KG1 (cell line): ENCODE data around the gene ADGRG6.
"Not testable (repeated sequence)": the region's sequence is repeated elsewhere in the genome, so short reads cannot be mapped to it uniquely, and the experiment has no call there.

Source experiments
- DNase-seq: peaks from one replicate; lab custom pipeline; 2025; lab: John Stamatoyannopoulos, UW

ADGRG6 gene

DNA sequence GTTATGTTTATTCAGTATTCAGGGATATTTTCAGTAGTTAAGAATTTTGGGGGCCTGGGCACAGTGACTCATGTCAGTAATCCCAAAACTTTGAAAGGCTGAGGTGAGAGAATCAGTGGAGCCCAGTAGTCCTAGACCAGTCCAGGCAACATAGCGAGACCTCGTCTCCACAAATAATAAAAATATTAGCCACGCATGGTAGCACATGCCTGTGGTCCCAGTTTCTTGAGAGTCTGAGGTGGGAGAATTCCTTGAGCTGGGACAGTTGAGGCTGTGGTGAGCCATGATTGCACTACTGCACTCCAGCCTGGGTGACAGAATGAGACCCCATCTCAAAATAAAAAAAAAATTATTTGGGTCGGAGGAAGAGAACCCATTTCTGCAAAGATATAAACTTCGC lies 20.3 kb downstream of the ADGRG6 start:
- no peak for DNase-seq

DNA sequence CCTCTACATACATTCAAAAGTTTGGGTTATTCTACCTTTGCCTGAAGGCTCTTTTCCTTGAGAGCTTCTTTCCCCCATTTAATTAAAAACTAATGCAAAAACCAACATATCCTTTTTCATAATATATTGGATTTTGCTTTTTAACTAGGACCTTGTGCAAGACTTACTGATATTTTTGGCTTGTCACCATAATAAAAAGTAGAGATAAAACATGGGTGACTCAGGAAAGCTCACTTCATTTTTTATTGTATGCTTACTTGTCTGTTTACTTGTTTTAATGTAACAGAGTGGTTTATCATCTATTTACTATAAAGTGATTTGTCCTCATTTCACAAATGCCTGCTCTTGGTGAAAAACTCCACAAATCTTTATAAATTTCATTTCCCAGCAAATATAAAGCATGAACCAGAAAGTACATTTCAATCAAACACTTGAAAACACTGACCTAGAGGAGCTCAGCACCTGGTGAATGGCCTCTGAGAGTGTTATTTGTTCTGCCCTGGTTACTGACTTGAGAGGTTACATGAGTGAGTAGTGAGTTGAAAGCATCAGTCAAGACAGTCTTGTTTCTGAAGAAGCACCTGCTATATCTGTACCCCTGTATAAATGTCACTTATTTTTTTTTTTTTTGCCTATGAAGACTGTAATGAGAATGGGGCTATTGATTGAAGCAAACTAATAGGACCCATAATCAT lies 20.8 kb downstream of the ADGRG6 start:
- no peak for DNase-seq

- no peak for DNase-seq
Measured at GRCh38 chr6:142323377-142323776, 21.6 kb downstream of the ADGRG6 start.

- DNase-seq = no peak
Measured at GRCh38 chr6:142324111-142324510, 22.3 kb downstream of the ADGRG6 start.

DNA sequence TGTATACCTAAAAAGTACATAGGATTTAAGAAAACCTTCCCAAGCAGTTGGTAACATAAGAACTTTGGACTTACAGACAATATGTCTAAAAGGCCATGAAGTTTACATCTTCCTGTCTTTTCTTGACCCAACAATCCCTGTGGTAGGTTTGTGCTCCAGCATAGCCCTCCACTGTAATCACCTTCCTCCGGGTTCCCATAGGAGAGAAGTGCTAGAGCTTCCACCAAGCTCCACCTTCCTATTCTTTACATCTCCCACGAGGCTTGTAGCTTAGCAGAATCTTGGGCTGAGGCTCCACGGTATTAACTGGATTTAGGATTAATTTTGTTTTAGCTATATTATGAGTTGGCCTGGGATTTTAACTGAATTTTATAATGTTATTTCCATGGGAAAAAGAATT lies 23.3 kb downstream of the ADGRG6 start:
- no peak for DNase-seq

GRCh38 chr6:142326540-142326939 lies 24.7 kb downstream of the ADGRG6 start:
- no peak for DNase-seq

- DNase-seq = no peak
Measured at GRCh38 chr6:142328070-142328469, 26.3 kb downstream of the ADGRG6 start.

DNA sequence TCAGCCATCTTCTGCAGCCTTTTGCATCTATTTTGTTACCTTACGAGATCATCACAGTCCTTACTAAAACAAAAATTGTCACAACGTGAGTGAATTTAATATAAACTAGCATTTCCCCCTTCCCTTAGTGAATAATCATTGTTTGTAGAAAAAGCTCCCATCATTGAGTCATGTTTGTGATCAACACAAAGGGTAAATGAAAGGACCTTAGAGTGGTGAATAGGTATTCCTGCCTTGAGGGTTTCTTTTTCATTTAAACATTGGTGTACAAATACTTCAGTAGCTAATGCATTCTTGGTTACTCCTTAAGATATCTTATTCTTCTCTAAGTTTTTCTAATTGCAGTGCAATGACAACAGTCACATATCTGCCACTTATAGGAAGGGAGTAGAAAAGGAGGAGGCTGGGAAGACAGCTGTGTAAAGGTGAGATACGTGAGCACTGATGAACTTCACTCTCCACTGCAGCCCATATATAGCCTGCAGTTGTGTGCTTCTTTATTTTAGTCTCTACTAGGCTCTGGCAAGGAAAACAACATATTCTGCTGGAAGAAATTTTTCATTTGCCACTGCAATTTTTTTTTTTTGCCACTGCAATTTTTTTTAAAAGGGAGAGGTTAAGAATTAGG lies 27.8 kb downstream of the ADGRG6 start:
- no peak for DNase-seq

DNA sequence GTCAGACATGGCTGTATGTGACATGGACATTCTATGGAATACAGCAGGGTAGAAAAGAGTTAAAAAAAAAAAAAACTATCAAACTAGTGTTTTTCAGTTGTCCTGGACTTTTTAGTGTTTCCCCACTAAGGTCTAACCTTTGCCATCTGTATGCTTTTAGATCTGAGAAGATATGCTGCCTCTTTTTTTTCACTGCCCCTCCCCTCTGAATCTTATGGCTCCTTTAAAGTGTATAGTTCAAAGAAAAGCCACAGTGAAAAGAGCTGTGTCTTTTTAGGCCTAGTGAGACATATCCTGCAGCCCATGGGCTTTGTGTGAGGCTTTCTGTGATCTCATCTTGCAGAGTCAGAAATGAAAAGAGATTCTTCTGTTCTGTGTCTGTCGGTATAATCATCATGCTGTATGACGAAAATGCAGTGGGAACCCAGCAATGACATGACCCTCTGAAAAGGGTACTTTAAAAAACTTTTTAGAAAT lies 29.3 kb downstream of the ADGRG6 start:
- no peak for DNase-seq

DNA sequence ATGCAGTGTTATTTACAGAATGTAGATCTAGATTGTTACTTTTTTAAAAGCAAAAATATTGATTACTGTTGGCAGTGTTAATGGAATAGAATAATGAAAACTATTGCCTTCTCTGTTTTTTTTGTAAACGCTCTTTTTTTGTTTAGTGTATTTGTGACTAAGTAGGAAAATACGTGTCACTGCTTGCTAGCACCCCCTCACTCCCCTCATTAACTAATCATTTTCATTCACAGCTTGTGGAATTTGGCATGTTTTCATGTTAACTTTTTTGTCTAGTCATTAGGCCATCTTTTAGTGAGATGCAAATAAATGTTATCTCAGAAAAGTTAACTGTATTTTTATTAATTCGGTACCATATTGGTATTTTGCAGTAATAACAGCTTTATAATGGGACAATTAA lies 29.8 kb downstream of the ADGRG6 start:
- DNase-seq = no peak

GRCh38 chr6:142332393-142333098 lies 30.7 kb downstream of the ADGRG6 start:
- no peak for DNase-seq

GRCh38 chr6:142333431-142333830 lies 31.6 kb downstream of the ADGRG6 start:
- DNase-seq = no peak

DNA sequence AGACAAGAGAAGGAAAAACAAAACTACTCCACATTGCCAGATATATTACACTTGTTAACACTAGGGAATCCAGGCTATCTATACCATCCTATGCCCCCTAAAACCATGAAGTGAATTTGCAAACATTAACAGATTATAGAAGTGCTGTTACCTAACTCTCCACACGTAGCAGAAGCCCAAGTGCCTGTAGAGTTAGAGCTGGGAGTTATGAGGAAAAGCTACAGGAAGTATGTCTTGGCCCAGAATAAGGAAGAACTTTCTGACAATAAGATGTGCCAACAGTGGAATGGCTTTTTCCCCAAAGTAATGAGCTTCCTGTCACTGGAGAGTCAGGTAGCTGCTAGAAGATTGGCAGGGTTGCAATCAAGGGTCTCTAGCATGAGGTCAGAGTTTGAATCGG lies 32.5 kb downstream of the ADGRG6 start:
- DNase-seq = no peak

GRCh38 chr6:142335415-142335814 lies 33.6 kb downstream of the ADGRG6 start:
- DNase-seq = no peak

DNA sequence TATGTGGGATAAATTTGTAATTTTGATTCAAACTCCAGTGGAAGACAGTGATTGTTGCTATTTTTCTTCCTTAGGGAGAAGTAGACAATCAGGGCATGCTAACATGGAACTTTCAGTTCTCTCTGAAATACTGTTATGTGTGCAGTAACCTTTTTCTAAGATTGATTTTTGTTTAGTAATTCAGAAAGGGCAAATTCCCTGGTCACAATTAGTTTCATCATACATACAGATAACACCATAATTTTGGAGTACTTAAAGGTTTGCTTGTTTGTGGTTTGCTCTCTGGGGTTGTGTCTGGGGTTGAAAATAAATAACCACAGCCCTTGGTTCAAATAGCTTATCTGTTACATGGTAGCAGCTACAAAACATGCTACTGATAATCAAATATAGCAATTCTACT lies 34.4 kb downstream of the ADGRG6 start:
- DNase-seq = no peak

DNA sequence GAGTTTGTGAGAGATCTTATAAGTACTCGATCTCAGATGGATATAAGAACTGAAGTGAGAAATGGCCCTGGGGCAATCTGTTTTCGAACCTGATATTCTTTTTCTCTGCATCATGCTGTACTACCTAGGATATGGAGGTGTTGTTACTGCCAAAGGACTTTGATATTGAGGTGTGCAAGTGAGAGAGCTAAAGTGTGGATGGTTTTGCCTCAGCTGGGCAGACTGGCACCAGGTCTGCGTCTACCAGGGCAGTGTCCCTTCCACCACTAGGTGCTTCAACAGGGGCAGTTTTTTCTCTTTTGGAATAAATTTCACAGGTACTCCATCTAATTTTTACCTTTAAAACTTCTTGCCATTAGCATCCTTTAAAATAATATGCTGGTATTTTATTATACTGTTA lies 35.0 kb downstream of the ADGRG6 start:
- no peak for DNase-seq

DNA sequence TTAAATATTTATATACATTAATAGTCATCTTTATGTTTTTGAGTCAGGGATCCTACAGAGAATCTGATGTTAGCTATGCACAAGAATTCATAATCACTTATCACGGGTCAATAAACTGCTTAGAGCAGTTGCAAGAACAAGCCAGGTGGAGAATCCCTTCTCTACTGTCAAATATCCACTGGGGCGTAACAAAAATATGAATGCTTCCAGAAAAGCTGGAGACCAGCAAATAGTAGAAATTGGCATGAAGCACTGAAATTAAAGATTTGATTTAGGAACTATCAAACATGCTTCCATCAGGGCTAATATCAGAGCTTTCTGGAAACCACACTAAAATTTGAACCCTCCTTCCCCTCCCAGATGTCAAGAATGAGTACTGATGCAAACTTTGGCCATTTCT lies 37.3 kb downstream of the ADGRG6 start:
- DNase-seq = no peak

DNA sequence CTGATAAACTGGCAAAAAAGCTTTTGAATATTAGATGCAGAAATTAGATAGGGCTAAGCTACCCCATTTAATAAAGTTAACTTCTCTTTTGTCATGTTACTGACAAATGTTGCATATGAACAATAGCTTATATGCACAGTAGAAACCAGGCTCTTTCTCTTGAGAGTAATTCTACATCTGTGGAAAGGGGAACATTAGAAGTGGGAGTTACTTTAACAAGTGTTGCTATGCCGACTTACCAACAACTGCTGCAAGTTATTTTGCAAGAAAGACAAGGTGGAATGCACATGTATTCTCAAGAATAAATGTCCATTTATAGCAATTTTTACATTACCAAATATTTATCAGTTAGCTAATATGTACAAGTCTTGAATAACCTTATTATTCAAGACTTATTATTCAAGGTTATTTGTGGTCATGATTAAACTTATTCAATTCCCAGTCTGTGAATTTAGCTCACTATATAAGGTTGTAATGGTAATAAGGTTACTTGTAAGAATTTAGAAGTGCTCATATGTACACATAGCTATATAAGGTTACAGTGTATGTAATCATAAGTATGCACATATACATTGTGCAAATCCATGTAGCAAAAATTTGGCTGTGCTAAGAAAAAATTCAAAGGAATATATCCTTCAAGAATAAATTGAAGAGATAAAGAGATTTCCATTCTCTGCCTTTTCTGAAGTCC lies 38.3 kb downstream of the ADGRG6 start:
- DNase-seq = no peak

- DNase-seq = no peak
Measured at GRCh38 chr6:142341855-142342330, 40.1 kb downstream of the ADGRG6 start.

DNA sequence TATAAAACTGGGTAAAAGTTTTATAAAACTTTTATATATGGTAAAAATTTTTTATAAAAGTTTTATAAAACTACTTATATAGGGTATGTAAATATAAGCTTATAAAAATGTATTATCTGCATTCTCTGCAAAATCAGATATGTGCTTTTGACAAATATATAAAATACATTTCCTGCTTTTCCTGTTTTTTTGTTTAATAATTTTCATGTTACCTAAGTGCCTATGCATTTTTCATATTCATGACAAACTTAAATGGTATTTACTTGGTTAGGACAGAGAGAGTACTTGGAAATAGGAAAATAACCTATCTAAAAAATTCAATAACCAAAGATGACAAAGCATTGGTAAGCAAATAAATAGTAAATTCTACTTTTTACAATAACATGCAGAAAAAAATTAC lies 41.2 kb downstream of the ADGRG6 start:
- no peak for DNase-seq

DNA sequence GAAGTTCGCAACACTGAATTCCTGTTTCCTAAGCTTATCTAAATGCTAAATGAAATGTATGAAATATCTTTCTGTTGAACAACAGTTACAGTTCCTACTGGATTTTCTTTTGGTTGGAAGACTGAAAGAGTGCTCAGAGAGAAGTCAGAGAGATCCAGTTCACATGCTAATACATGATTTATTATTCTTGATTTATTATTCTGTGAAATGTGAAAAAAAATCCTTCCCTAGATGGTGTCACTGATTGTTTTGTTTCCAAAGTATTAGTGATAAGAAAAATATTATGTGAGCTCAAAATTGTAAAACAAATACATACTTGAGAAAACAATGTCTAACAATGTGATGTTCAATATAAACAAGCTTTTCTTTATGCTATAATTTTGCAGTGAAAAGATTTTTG lies 42.1 kb downstream of the ADGRG6 start:
- DNase-seq = no peak

- no peak for DNase-seq
Measured at GRCh38 chr6:142345261-142345660, 43.5 kb downstream of the ADGRG6 start.

DNA sequence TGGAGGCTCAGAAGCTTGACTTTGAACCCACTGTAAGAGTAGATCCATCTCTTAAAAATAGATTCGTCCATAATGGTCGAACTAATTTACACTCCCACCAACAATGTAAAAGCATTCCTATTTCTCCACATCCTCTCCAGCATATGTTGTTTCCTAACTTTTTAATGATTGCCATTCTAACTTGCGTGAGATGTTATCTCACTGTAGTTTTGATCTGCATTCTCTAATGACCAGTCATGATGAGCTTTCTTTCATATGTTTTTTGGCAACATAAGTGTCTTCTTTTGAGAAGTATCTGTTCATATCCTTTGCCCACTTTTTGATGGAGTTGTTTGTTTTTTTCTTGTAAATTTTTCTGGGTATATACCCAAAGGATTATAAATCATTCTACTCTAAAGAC lies 44.4 kb downstream of the ADGRG6 start:
- DNase-seq = not testable (repeated sequence)
